Loucy (cell line): ENCODE results near the gene PARK7.

Experiments
- EZH2phosphoT487 ChIP-seq: fragments of 200-600 bp; IDR thresholded peaks from 2 replicates; pipeline ENCODE4 v1.6.1; 2018; ENCODE audit warnings: antibody characterized with exemption, mild to moderate bottlenecking, moderate library complexity, borderline replicate concordance
- TF ChIP-seq, protein P1 (sequence below): fragments of 200-600 bp; sonication (generic); conservative IDR thresholded peaks from 2 replicates; pipeline ENCODE4 v1.5.1; 2014; ENCODE audit warnings: mild to moderate bottlenecking, antibody characterized with exemption, low read length

DNA sequence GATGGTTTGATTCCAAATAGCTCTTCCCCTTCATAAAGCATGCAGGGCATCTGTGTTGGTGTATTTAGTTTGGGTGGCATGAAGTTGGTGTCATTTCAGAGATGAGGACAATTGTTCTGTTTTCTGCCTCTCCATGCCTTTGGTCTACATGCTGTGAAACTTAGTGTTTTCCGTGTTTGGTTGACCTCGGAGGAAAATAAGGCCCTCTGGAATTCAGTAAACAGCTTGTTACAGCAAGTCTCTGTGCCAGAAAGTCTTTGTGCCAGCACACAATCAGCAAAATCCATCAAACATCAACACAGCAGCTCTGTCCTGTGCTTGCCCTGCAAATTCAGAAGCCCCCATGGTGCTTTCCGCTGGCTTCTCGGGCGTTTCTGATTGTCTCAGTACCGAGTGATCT lies 9.5 kb downstream of the PARK7 start:
- TF ChIP-seq, protein P1, sequence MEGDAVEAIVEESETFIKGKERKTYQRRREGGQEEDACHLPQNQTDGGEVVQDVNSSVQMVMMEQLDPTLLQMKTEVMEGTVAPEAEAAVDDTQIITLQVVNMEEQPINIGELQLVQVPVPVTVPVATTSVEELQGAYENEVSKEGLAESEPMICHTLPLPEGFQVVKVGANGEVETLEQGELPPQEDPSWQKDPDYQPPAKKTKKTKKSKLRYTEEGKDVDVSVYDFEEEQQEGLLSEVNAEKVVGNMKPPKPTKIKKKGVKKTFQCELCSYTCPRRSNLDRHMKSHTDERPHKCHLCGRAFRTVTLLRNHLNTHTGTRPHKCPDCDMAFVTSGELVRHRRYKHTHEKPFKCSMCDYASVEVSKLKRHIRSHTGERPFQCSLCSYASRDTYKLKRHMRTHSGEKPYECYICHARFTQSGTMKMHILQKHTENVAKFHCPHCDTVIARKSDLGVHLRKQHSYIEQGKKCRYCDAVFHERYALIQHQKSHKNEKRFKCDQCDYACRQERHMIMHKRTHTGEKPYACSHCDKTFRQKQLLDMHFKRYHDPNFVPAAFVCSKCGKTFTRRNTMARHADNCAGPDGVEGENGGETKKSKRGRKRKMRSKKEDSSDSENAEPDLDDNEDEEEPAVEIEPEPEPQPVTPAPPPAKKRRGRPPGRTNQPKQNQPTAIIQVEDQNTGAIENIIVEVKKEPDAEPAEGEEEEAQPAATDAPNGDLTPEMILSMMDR: no peak
- no peak for TF ChIP-seq EZH2phosphoT487
